NT2/D1 (cell line): Measurements from ENCODE around the gene HP.

Source experiments
- DNase-seq: peaks from one replicate; pipeline ENCODE4 v3.0.0-alpha.2; 2011; ENCODE audit warnings: low read depth, low spot score
- H3K27me3 ChIP-seq: 2 replicates; pipeline ENCODE4 v1.6.0; 2011; ENCODE audit warnings: mild to moderate bottlenecking; ENCODE audit not compliant: insufficient read length, insufficient read depth
- H3K36me3 ChIP-seq: 2 replicates; pipeline ENCODE4 v1.6.1; 2011; ENCODE audit warnings: mild to moderate bottlenecking, low read length, mixed read lengths; ENCODE audit not compliant: insufficient read depth, insufficient read length
- H3K4me1 ChIP-seq: 2 replicates; pipeline ENCODE4 v1.5.1; 2011; ENCODE audit not compliant: insufficient read depth, insufficient read length
- H3K4me3 ChIP-seq: 2 replicates; pipeline ENCODE4 v1.5.1; 2011; ENCODE audit warnings: low read depth; ENCODE audit not compliant: insufficient read length
- H3K9ac ChIP-seq: 2 replicates; pipeline ENCODE4 v1.6.0; 2011; ENCODE audit warnings: low read depth; ENCODE audit not compliant: insufficient read length
- H3K9me3 ChIP-seq: 2 replicates; pipeline ENCODE4 v1.5.1; 2011; ENCODE audit warnings: mild to moderate bottlenecking, low read length; ENCODE audit not compliant: insufficient read depth
- SUZ12 ChIP-seq: IDR thresholded peaks from 2 replicates; pipeline ENCODE4 v1.6.1; 2011; ENCODE audit not compliant: insufficient read length, insufficient read depth; ENCODE audit errors: extremely low read depth
- YY1 ChIP-seq: IDR thresholded peaks from 2 replicates; pipeline ENCODE4 v1.6.1; 2011; ENCODE audit not compliant: insufficient read length, insufficient read depth
- ZNF274 ChIP-seq: IDR thresholded peaks from 2 replicates; pipeline ENCODE4 v1.6.1; 2011; ENCODE audit warnings: mild to moderate bottlenecking, low read depth, low read length

The HP gene

GRCh38 chr16:72025404-72026114 lies 28.7 kb upstream of the HP start:
- no peak overlapping the region for H3K4me3 ChIP-seq
- no peaks in the 10 kb centered on the region for H3K4me1 ChIP-seq
- DNase-seq, result no peak
- peaks cover 51% of the 10 kb centered on the region for H3K36me3 ChIP-seq
- TF ChIP-seq SUZ12 (no peak), YY1 (no peak), ZNF274 (no peak)
- no peaks in the 10 kb centered on the region for H3K27me3 ChIP-seq
- no peaks in the 10 kb centered on the region for H3K9me3 ChIP-seq
- H3K9ac ChIP-seq, result no peak overlapping the region

DNA sequence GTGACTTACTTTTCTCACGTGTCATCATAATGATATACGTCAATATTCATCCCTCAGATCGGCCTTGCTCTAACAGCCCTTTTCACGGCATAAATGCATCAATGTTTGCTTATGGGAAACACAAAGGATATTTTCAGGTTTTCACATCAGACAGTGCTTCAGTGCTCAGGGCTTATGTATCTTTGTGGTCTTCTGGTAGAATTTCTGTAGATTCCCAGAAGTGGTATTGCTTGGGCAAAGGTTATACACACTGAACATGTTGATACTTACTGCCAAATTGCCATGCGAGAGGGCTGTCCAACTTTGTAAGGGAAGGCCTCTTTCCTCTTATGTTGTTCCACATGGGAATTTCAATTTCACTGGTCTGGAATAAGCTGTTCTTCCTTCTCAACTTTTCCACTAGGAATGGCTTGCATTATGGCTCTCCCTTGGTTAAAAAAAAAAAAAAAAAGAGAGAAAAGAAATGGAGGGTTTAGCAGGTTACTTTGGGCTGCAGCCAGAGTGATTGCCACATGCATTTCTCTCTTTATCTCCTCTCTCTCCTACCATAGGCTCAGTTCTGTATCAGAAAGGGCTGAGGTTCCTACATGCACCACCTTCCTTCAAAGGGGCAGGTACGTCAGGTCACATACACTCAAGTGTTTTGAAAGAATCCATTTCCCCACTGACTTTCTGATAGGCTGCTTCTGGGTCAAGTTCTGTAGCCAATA lies 26.5 kb upstream of the HP start:
- Histone ChIP-seq H3K36me3 (peaks cover 29% of the 10 kb centered on the region), H3K4me1 (no peaks in the 10 kb centered on the region)
- no peak for TF ChIP-seq SUZ12
- TF ChIP-seq ZNF274, result no peak
- no peak for TF ChIP-seq YY1

GRCh38 chr16:72029567-72030271 lies 24.6 kb upstream of the HP start:
- TF ChIP-seq SUZ12, result no peak
- no peak for TF ChIP-seq ZNF274
- no peak for TF ChIP-seq YY1
- H3K27me3 ChIP-seq, result no peaks in the 10 kb centered on the region

More for the DNA sequence above, 26.5 kb upstream of the HP start:
- Histone ChIP-seq H3K27me3 (no peaks in the 10 kb centered on the region), H3K9me3 (no peaks in the 10 kb centered on the region), H3K9ac (no peak overlapping the region), H3K4me3 (no peak overlapping the region)
- no peak for DNase-seq

GRCh38 chr16:72033437-72033836 lies 20.9 kb upstream of the HP start:
- H3K9me3 ChIP-seq, result no peaks in the 10 kb centered on the region

More at GRCh38 chr16:72029567-72030271, 24.6 kb upstream of the HP start:
- no peak for DNase-seq
- peaks cover 12% of the 10 kb centered on the region for H3K36me3 ChIP-seq
- no peak overlapping the region for H3K4me3 ChIP-seq
- H3K4me1 ChIP-seq, result no peaks in the 10 kb centered on the region
- no peak overlapping the region for H3K9ac ChIP-seq
- H3K9me3 ChIP-seq, result no peaks in the 10 kb centered on the region

DNA sequence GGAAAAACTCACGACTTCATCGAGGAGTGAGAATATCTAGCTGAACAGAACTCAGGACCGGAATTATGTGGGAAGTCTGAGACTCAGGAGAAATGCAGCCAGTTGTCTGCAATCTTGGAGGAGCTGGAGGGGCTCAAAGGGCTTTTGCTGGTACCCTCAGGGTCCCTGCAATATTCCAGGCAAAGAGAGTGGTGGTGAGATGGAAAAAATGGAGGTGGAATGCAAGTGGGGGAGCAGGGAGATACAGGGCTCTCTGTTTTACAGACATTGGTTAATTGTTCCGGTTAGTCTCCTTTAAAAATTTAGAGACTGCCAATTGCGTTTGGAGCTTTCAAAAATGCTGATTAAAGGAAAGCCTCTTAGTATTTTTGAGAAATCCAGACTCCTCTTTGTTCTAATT lies 18.2 kb upstream of the HP start:
- H3K9ac ChIP-seq, result no peak overlapping the region
- H3K36me3 ChIP-seq, result no peaks in the 10 kb centered on the region
- no peaks in the 10 kb centered on the region for H3K9me3 ChIP-seq
- H3K4me3 ChIP-seq, result no peak overlapping the region
- TF ChIP-seq SUZ12, result no peak
- TF ChIP-seq YY1, result no peak
- no peak for TF ChIP-seq ZNF274
- no peaks in the 10 kb centered on the region for H3K27me3 ChIP-seq
- H3K4me1 ChIP-seq, result no peaks in the 10 kb centered on the region
- no peak for DNase-seq

More at GRCh38 chr16:72033437-72033836, 20.9 kb upstream of the HP start:
- Histone ChIP-seq H3K4me3 (no peak overlapping the region), H3K36me3 (peaks cover under 1% of the 10 kb centered on the region), H3K27me3 (no peaks in the 10 kb centered on the region), H3K4me1 (no peaks in the 10 kb centered on the region), H3K9ac (no peak overlapping the region)
- TF ChIP-seq SUZ12 (no peak), YY1 (no peak), ZNF274 (no peak)
- DNase-seq, result no peak

- no peak for DNase-seq
- no peaks in the 10 kb centered on the region for H3K27me3 ChIP-seq
- H3K4me3 ChIP-seq, result no peak overlapping the region
- H3K9ac ChIP-seq, result no peak overlapping the region
- H3K9me3 ChIP-seq, result no peaks in the 10 kb centered on the region
- no peaks in the 10 kb centered on the region for H3K36me3 ChIP-seq
- H3K4me1 ChIP-seq, result no peaks in the 10 kb centered on the region
- TF ChIP-seq ZNF274, result no peak
- TF ChIP-seq SUZ12, result no peak
- TF ChIP-seq YY1, result no peak
Observed at GRCh38 chr16:72042157-72042660, 12.1 kb upstream of the HP start.

GRCh38 chr16:72043058-72043457 lies 11.2 kb upstream of the HP start:
- no peaks in the 10 kb centered on the region for H3K9me3 ChIP-seq
- no peak for DNase-seq
- H3K4me3 ChIP-seq, result no peak overlapping the region
- TF ChIP-seq SUZ12 (no peak), ZNF274 (no peak), YY1 (no peak)
- no peaks in the 10 kb centered on the region for H3K36me3 ChIP-seq
- no peaks in the 10 kb centered on the region for H3K27me3 ChIP-seq
- H3K4me1 ChIP-seq, result no peaks in the 10 kb centered on the region
- H3K9ac ChIP-seq, result no peak overlapping the region
